CD4-positive, alpha-beta T cell treated with Interleukin-10 for 1 hour (primary cell): Measurements from ENCODE around the gene MORN1.
A peak's percentile ranks its signal among the peaks of the same experiment; 100 is the strongest.
"Not testable (repeated sequence)": the region's sequence is repeated elsewhere in the genome, so short reads cannot be mapped to it uniquely, and the experiment has no call there.

Source experiments
- DNase-seq: peaks from one replicate; pipeline ENCODE4 v3.0.0-alpha.2; 2020

MORN1 gene

DNA sequence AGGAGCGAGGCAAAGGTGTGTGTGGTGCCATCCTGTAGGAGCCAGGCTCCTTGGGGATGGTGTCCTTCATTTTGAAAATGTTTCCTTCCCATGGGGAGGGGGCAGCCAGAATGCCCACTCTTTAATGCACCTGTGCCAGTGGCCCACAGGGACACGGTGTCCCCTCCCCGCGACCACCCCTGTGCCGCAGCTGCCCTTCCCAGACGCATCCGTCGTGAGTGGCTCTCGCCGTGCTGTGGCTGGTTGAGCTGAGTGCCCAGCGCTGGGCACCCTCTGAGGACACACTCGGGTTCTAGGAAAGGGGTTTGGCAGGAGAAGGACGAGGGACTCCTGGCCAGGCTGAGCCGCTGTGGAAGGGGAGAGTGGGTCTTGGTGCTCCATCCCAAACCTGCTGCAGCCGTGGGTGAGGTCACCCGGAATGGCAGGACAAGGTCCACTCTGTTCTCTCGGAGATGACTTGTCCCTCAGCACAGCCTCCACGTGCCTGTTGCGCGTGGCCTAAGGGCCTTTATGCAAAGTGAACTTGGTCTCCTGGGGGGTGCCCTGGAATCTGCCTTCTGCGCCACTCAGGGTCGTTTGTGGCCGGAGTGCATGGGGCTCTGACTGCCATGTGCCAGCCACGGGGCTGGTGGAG, 88.9 kb downstream of the MORN1 start:
- no peak for DNase-seq

DNA sequence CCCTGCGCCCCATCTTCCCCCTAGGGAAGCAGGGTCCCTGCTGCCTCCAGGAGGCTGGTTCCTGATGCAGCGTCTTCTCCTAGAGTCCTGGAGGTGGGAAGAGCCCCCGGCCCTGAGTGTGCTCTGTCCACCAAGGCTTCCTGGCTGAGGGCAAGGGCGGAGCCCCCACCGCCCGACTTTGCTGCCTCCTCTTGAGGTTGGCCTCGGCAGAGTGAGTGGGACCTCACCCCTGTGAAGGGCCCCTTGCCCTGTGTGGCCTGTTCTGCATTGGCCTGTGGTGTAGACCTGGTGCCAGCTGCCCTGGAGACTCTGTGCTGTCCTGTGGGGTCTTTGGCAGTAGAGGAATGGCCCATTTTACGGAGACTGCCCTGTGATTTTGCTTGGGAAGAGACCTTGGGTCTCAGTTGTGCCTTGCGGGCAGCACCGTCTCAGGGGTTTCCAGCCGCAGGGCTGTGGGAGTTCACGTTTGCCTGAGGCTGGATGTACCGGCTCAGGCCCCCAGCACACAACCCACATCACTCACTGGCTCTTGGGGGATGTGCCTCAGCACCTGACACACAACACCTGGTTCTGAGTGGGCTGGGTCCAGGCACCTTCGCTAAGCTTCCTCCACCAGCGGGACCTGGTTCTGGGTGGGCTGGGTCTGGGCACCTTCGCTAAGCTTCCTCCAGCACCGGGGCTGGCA, 89.6 kb downstream of the MORN1 start:
- no peak for DNase-seq

DNA sequence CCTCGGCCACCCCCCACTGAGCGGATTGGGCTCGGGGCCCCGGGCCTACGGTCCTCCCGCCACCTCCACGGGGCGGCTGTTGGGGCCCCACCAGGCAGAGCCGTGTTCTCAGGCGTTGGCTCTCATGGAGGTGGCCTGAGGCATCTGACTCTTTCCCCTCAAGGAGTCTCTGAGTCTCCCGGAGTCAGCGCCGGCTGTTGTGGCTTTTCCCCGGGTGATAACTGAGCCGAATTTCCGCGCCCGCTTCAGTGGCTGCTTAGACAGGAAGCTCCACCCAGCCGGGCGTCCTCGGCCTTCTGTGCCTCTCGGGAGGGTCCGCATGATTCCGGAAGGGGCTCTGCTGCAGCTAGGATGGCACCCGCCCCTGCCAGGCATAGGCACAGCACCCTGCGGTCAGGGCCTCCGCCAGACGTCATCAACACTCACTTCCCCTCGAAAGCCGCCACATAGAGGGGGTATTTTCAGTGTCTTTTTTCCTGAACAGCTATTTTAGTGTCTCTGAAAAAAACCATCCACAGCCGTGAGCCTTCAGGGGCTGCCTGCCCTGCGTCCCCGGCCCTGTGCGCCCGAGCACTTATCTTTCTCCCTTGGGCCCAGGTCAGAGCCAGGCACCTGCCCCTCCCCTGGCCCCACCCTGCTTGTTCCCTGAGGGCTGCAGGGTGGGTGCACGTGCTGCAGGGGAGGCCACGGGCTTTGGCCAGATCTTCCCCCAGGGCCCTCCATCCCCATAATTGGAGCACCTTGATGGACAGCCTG, 90.3 kb downstream of the MORN1 start:
- DNase-seq: peak; percentile 95

DNA sequence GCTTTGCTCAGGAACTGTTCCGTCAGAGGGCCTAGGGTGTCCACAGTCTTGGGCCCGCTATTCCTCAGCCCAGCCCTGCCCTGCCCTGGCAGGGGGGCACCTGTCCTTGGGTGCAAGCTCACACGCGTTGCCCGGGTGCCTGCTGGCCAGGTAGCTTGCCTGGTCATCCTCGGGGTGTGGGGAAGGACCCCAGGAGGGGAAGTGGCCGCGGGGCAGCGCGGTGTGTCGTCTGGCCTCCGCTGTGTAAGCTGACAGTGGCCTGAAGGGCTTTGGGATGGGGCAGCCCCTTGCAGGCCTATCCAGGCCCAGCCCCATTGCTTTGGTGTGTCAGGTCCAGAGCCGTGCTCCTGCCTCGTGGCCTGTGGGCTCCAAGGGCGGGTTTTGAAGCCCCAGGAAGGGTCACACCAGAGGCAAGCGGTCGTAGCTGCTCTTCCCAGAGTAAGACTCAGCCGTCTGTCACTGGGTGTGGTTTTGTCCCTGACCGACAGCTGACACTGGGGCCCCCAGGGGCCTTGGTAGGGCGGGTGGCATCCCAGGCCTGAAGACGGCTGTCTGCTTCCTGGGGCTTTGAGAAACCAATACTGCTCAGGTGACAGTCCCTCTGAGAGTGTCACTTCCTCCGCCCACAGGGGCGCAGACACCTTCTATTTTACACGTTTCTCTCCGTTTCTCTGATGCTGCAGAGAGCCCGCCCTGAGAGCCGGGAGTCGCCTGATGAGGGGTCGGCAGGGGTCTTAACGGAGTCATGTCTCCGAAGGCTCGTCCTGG, 91.2 kb downstream of the MORN1 start:
- peak; percentile 86 for DNase-seq

DNA sequence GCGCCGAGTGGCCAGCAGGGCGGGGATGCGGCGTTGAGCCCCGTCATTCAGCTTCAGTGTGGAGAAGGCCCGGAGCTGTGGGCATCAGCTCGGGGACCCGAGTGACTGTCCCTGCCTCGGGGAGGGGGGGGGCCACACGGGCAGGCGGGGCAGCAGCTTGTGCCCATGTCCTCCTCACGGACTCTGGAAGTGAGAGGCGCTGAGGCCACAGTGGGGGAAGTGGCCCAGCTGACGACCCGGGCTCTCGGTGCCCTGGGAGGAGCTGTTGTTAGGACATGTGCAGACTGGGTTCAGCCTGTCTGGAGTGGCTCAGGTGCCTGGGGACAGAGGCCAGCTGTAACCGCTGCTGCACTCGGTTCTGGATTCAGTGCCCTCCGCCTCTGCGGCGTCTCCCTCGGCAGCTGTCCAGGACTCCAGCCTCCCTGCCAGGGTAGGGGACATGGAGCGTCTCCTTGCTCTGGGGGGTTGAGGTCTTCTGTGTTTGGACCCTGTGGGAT, 92.2 kb downstream of the MORN1 start:
- DNase-seq: no peak

DNA sequence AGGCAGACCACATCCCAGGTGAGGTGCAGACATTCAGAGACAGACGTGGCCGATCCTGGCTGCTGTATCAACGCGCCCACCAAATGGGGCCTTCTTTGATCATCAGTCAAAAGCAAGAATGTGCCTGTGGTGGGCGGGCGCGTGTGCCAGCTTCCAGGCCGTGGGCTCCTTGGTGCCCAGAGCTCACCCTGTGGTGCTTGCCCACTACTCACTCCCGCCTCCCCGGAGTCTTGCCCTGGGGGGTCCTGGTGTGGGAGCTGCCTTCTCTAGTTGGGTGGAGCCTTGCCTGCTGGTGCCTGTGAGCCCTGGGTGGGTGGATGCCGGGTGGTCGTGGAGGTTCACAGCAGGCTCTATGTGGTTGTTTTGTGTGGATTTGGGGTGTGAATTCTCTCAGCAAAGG, 92.7 kb downstream of the MORN1 start:
- no peak for DNase-seq

DNA sequence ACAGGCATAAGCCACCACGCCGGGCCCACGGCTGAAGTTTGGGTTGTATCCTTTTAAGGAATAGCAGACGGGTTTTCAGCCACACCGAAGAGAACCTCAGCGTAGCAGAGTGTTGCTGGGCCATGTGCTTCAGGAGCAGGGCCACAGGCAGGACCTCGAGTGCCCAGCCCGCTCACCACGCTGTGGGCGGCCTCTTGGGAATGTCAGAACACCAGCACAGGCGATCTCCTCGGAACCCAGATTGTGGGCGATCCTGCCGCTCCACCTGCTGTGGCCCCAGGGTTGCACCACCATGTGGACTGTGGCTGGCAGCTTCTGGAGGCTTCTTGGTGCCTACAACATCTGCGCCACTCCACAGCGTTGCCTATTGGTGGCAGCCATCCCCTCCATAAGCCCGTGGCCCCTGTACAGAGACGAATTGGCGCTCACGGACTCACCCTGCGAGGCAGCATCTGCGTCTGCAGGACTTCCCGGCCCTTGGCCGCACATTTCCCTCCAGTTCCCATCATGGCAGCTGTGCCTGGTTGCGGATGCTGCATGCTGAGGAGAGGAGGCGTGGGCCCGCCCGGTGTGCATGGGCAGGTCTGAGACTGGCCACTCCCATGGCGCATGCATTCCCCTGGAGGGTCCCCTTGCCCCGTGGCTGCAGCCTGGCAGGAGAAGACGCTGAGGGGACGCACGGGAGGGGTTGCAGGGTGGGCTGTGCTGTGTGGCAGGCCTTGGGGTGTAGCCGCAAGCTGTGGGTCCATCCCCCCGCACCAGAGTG, 93.9 kb downstream of the MORN1 start:
- no peak for DNase-seq

DNA sequence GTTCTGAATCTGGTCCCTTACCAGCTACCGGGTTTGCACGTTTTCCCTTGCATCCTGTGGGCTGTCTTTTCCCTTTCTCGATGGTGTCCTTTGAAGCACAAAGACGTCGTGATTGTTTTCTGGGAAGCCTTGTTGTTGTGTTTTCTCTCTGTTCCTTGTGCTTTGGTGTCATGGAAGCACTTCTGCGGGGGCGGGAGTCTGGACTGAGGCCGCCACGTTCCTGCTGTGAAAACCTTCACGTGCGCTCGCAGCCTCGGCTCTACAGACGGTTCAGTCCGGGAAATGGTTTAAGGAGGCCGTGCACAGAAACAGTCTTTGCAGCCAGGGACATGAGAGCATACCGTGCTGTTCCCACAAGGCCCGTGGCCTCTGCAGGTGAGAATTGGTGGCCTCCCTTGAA, 94.7 kb downstream of the MORN1 start:
- DNase-seq: no peak

DNA sequence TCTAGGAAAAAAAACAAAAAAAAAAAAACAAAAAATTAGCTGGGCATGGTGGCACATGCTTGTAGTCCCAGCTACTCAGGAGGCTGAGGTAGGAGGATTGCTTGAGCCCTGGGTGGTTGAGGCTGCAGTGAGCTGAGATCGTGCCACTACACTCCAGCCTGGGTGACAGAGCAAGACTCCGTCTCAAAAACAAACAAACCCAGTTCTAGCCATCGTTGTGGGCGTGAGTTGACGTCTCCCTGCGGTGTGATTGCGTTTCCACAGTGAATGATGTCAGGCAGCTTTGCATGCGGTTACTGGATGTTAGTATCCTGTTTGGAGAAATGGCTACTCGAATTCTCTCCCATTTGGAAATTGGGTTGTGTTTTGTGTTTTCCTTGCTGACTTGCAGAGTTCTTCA, 95.1 kb downstream of the MORN1 start:
- DNase-seq: not testable (repeated sequence)

DNA sequence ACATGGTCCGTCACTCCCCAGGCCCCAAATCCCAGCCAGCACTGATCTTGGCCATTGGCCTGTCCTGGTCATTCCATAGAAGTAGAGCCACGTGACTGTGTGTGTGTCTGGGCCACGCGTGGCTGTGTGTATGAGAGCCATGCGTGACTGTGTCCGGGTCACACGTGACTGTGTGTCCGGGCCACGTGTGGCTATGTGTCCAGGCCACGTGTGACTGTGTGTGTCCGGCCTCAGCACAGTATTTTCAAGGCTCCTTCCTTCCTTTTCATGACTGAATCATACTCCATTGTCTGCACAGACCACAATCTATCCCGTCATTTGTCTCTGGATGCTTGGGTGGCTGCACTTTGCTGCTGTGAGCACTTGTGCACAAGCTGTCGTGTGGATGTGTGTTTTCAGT, 95.8 kb downstream of the MORN1 start:
- DNase-seq: no peak

DNA sequence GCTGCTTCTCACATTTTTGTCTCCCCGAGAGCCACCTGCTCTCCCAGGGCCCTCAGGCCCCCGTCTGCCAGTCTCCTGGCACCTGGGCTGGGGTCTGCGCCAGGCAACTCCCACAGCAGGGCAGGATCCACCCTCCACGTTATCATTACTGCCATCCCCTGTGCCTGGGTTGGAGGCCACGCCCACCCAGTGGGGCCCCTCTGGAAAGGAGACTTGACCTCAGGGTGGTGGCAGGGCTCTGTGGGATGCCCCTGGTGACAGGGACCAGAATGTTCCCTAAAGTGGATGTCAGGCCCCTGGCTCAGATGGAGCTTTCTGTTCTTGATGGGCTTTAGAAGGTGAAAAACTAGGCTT, 96.7 kb downstream of the MORN1 start:
- no peak for DNase-seq

DNA sequence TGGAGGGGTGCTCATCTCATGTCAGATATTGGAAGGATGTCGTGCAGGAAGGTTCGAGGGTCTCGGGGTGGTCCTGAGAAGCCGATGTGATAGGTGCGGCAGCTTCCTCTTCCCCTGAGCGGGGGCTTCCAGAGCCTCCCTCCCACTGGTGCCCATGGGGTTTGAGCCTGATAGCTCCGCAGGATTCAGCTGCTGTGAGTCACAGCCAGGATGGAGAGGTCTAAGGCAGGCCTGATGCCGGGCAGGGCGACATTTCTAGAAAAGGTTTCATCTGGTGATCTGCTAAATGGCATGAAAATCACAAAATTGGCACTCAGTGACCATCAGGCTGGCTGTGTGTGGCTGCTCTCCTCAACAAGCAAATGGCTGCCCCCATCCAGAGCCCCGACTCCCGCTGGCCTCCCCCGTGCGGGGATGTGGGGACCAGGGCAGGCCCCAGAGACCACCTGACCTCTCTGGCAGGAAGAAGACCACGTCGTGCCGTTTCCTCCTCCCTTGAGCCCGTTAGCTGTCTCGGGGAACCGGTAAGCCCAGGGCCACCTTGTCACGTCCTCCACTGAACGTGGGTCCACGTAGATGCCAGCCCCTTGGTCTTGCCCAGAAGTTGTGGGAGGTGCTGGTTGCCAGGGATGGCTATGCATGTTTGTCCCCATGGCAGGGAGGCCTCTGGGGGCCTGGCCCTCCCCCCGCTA, 97.2 kb downstream of the MORN1 start:
- no peak for DNase-seq

DNA sequence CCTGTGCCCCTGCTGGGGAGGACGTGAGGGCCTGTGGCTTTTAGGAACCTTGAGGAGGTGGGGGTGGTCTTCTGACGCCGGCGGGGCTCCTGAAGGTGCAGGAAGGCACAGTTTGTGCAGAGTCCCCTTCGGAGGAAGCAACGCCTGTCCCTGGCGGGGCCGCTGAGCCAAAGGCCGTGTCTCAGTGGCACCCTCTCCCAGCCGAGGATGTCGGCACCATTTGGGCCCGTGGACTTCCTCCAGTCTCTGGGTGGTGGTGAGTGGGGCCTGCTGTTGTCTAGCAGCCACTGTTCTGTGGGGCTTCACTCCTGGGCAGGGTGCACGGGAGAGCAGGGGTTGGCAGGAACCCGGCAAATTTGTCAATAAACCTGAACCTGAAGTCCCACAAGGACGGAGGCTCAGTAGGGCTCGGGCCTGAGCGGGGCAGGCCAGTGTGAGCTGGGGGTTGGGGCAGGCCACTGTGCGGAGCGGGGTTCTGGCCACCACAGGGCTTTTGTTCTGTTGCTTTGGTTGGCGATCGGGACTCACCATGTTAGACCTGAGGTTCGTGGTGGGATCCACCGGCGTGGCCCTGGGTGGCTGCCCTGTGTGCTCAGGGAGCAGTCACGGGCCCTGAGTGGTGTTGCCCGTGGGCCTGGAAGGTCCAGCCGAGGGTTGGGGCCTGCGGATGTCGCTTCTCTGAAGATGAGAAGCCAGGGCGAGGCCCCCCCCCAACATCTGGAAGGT, 98.5 kb downstream of the MORN1 start:
- no peak for DNase-seq

DNA sequence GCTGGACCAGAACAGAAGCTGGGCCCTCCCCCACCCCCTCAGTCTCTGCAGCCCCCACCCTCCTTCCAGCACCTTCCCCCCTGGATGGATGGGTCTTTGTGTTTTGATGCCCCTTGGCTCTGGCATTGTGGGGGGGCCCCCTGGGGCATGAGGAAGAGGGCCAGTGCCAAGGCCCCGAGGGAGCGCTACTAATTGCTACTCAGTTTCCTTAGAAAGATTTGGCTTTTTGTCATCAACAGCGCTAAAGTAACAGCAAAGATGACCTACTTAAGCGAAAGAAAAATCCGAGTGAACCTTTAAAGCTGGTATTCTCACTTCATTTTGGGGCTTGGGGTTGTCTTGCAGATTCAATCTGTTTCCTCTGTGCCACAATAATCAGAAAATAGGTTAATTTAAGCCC, 99.8 kb downstream of the MORN1 start:
- DNase-seq: no peak

DNA sequence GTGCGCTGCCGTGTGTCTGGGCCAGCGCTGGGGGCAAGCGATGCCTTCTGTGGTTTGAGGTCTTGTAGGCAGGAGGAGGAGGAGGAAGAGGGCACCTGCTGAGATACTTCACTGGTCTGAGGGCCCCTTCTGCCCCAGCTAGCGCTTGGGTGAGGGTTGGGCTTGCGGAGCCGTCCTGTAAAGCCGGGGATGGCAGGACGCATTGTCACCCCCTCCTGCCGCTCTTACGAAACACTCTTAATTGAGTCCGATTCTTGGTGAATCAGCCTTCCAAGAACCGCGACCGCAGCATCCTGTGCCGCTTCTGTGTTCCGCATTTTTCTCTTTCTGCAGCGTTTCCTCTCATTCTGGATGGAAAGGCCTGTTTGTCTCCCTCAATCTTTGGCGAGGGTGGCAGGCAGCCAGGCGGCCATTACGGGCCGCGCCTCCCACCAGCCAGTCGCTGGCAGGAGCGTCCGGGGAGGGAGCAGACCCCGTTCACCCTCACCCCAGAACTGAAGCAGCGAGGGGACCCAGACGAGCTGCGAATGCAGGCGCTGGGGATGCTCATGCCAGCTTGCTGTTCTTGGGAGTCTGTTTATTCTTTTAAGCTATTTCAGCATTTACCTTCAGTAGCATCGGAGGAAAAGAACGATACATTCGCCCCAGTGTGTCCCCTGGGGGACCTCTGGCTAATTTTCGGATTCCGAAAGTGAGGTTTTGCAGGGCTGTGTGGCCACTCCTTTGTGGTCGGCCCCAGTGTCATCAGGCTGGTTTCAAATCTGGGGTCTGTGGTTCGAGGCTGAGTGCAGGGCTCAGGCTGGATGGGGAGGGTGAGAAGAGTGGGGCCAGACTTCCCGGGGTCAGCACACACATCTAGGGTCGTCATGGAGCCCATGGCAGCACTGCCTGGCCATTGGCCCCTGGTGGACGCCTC, 100.5 kb downstream of the MORN1 start:
- peak; percentile 80 for DNase-seq

DNA sequence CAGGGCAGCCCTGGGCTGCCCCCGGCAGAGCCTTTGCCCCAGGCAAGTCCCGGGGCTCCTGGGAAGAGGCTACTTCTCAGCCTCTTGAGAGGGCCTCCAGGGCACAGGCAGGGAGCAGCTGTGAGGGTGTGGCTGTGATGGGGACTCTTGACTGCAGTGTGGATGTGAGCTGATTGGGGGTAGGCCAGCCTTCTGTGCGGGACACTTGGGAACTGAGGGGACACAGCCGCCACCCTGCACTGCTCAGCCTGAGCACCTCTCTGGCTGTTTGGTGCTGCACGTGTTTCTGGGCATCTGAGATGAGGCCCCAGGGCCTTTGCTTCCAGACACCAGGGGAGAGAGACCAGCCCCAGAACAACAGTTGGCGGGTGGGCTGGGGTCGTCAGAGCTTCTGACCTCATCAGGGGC, 101.2 kb downstream of the MORN1 start:
- DNase-seq: no peak

DNA sequence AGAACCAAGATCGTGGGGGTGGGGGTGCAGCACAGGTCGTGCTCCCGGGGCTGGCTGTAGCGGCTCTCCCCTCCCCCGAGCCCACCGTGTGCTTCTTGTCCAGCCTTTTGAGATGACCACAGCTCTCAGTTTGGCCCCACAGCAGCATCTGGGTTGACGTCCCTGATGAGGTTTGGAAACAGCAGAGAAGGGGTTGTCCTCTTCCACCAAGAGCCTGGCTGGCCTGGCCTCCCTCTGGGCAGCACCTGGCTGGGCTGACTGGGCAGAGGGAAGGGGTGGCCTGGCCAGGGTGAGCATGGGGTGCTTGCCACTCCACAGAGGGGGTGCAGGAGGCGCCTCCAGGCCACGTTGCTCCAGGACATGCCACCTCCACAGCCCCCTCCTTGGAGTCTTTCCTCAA, 101.7 kb downstream of the MORN1 start:
- no peak for DNase-seq

DNA sequence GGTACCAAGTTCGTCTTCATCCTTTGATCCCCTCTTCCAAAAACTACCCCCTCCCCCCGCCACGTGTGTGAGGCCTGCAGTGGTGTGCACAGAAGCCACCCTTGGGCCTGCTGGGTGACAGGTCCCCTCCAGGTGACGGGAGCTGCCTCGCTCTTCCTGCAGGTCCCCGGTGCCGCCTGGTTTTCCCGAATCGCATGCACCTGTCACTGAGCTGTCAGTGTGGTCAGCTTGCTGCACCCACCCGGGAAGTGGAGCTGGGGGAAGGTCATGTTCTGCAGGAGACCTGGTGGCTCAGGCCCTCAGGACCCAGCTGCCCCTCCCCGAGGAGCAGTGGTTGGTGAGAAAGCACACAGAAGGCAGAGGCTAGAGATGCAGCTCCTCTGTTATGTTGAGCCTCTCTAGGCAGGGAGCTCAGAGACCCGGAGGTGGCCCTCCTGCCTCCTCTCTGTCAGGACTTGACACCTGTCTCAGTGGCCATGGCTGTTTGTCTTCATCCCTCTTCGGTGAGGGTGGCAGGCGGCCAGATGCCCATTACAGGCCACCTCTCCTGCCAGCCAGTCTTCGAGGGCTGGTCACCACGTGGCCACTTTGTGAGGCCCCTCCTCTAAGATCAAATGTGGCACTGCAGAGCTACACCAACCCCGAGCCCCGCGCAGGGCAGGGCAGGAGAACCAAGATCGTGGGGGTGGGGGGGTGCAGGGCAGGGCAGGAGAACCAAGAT, 102.4 kb downstream of the MORN1 start:
- no peak for DNase-seq

DNA sequence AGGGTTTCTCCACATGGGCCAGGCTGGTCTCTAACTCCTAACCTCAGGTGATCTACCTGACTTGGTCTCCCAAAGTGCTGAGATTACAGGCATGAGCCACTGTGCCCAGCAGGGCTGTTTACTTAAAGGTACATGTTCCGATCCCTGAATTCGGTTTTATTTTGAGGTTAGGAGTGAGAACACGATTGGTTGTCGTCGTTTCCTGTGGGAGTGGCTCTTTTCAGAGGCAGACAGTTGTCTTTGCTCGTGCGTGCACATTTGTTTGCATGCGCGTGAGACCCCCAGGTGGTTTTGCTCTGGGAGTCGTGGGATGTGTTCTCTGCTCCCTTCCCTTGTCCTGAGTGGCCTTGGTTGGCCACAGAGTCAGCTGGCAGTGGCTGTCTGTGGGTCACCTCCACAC, 103.0 kb downstream of the MORN1 start:
- peak; percentile 34 for DNase-seq
